GM21390 (cell line): ENCODE data around the gene CHRNA5.
"Not testable (repeated sequence)": the region's sequence is repeated elsewhere in the genome, so short reads cannot be mapped to it uniquely, and the experiment has no call there.

Source experiments
- ATAC-seq: cut with Tn5 transposase; IDR thresholded peaks from one replicate; pipeline ENCODE4 v1.9.1; 2021; ENCODE audit not compliant: unreplicated experiment

The CHRNA5 gene

DNA sequence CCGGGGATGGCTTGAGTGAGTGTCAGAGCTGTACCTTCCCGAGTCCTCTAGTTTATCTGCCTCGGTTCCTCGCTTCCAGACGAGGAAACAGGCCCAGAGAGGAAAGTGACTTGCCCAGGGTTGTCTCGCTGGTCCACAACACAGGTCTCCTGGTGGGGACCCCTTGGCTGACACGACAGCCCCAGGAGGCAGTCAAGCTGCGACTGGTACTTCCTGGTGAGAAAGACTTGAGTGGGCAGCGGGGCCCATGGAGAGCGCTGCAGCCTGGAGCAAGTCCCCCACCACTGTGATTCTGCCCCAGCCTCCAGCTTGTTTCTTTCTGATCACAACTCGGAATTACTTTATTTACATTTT, 600 bp upstream of the CHRNA5 start:
- peak; percentile 12 for ATAC-seq

GRCh38 chr15:78565951-78566774, 843 bp downstream of the CHRNA5 start:
- ATAC-seq = peak; percentile 15

GRCh38 chr15:78567531-78567930, 2.2 kb downstream of the CHRNA5 start:
- ATAC-seq = no peak

- no peak for ATAC-seq
These were observed 5.4 kb downstream of the CHRNA5 start for GRCh38 chr15:78570710-78571109.

- ATAC-seq = no peak
These were observed 6.1 kb downstream of the CHRNA5 start for GRCh38 chr15:78571382-78571781.

- no peak for ATAC-seq
These were observed 8.1 kb downstream of the CHRNA5 start for GRCh38 chr15:78573416-78573815.

DNA sequence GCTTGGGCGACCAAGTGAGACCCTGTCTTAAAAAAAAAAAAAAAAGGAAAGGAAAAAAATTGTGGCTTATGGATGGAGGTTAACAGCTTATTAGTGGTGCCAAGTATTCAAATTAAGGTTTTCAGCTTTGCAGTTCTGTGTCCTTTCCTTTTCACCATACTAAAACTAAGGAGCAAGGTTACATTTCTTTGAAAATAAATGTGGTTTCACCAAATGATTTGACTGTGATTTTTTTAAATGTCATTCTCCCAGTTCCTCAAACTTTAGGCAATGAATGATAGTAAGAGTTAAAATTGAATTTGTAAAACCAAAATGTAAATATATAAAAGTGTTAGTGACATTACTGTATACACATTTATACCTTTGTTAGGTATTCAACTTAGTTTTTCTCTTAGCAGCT, 9.6 kb downstream of the CHRNA5 start:
- ATAC-seq = no peak

GRCh38 chr15:78597583-78597982, 32.3 kb downstream of the CHRNA5 start:
- no peak for ATAC-seq

- ATAC-seq = no peak
These were observed 33.0 kb downstream of the CHRNA5 start for GRCh38 chr15:78598348-78598747.

DNA sequence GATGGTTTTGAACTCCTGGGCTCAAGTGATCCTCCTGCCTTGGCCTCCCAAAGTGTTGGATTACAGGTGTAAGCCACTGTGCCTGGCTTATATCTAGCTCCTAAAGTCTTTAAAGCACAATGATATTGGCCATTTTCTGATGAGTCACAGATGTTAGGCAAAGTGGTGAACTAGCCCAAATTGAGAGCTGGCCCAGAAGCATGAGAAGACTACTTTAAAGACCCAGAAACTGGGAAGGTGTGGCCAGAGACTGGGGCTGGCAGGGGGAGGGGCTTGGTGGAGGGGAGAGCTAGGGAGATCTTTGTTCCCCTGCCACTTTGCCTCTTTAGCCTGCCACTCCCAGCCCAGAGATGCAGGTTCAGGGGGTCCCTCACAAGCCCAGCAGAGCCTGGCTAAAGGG, 33.9 kb downstream of the CHRNA5 start:
- ATAC-seq = no peak

DNA sequence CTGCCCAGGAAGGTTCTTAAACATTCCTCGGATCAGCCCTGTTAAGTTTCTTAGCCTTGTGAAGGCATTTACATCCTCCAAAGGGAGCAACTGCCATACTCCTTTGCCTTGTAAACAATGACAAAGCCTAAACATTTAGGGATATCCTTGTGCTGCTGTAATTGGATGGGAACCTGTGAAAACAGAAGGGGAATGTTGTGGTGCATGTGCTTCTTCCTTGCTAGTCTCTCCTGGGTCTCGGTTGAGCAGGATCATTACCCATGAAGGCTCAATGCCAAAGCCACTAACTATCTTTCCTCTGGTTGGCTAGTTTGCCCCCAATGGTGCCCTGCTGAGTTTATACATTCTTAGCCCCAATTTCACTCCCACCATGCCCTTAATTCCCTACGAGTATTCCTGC, 38.1 kb downstream of the CHRNA5 start:
- ATAC-seq = no peak

DNA sequence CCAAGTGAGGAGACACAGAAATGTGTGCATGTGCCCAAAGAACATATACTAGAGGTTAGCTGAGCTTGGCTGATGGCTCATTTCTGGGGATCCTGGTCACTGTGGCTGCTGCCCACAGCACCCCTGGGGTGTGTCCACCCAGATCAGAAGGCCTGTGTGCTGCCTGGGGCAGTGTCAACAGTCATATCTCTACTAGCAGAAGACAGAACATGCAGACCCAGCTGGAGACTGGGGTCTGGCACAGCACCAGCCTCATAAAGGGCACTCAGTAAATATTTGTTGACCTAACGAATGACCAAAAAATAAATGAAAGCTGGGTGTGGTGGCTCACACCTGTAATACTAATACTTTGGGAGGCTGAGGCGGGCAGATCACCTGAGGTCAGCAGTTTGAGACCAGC, 39.1 kb downstream of the CHRNA5 start:
- ATAC-seq = no peak

DNA sequence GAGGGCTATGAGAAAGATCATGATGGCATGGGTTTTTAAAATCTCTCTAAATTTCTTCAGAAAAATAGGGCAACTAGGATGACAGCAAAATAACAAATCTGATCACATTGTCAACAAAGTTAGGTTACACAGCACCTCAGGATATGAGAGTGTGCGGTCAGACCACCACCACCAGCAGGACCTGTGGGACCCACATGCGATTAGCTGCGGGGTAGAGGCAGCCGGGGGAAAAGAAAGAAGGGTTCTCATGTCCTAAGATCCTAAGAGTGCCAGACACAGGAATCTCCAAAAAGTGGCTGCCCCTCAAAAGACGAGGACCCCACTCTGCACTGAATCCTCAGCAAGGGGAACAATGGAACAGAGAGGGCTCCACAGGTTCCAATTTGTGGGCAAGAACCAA, 39.9 kb downstream of the CHRNA5 start:
- ATAC-seq = no peak

DNA sequence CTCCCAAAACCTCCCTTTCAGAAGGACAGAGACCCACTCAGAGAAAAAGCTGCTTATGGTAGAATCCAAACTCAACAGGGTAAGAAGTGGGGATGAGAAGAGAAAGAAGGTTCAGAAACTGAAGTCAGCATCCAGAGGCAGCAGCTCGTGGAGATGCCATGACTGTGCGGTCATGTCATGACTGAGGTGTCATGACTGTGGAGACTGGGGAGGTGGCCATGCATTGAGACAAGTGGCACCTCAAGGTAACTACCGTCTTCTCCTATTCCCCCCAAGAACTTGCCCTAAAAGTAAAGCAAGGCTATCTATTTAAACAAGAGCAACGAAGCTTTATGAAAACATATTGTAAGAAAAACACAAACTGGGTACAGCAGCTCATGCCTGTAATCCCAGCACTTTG, 40.4 kb downstream of the CHRNA5 start:
- ATAC-seq = no peak

- not testable (repeated sequence) for ATAC-seq
These were observed 44.2 kb downstream of the CHRNA5 start for GRCh38 chr15:78609551-78609950.

GRCh38 chr15:78614021-78614420, 48.7 kb downstream of the CHRNA5 start:
- no peak for ATAC-seq

- ATAC-seq = no peak
These were observed 49.9 kb downstream of the CHRNA5 start for GRCh38 chr15:78615151-78615589.

GRCh38 chr15:78616506-78616905, 51.2 kb downstream of the CHRNA5 start:
- no peak for ATAC-seq

- no peak for ATAC-seq
These were observed 51.8 kb downstream of the CHRNA5 start for GRCh38 chr15:78617076-78617475.

DNA sequence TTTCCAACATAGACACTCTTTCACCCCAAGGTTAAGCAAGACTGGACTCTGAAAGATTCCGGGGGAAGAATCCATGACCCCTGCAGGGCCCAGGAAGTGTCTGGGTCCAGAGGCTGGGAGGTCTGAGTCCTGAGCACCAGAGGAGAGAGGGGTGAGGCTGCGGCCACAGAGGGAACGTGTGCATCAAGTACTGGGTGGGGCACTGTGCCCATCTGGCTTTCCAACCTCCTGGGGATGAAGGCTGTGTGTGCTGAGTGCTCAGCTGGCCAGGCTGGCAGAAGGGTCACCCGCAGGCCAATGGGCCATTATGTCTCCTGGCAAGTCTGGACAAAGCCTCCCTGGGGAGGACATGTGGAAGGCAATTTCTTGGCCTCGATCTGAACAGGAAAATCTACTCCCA, 52.2 kb downstream of the CHRNA5 start:
- no peak for ATAC-seq

- ATAC-seq = no peak
These were observed 52.7 kb downstream of the CHRNA5 start for GRCh38 chr15:78618064-78618463.

DNA sequence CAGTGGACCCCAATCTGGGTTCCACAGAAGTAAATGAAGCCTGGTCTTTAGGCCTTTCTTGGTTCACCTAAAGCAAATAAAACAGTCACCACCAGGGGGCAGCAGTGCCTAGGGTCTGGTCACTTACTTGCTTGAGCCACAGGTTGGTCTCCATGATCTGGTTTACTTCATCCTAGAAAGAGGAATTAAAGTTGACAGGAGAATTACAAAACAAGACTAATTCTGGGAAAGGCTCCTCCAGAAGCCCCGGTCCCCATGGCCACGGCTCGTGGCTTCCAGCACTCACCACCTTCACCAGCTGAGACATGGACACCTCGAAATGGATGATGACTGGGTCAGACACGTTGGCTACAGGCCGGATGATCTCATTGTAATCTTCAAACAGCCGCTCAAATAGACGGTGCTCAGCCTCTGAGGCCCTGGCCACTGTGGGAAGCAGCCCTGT, 53.2 kb downstream of the CHRNA5 start:
- no peak for ATAC-seq
